ENCODE measurements around the gene ATL3.

The ATL3 gene

GRCh38 chr11:63699896-63700295 is 28.7 kb upstream of the ATL3 start:
- no peak overlapping the region for H2AFZ ChIP-seq (ENCODE audit: low read length)
- H3K23ac ChIP-seq (ENCODE audit: low read depth, low read length, poor library complexity) = no peak overlapping the region
- H3K18ac ChIP-seq (ENCODE audit: low read length) = no peak overlapping the region
- H3K4me3 ChIP-seq (ENCODE audit: low read length in 2 of 2) = no peak overlapping the region
- H2BK120ac ChIP-seq (ENCODE audit: low read depth, low read length) = no peak overlapping the region
- H3K9ac ChIP-seq (ENCODE audit: low read depth, low read length, poor library complexity) = no peak overlapping the region
- peaks cover 0 to 5% of the 10 kb centered on the region in 2 donors for H3K9me3 ChIP-seq (replicated peaks in 1 of 2; ENCODE audit: control insufficient read depth in 2 of 2, insufficient read depth in 1 of 2, low read depth in 1 of 2, low read length in 2 of 2)
- H3K27ac ChIP-seq (replicated peaks; ENCODE audit: low read length) = no peak overlapping the region
- H2BK12ac ChIP-seq (ENCODE audit: low read length) = no peak overlapping the region
- no peak overlapping the region for H3K4ac ChIP-seq (ENCODE audit: low read length)
- H3K14ac ChIP-seq (ENCODE audit: low read length) = no peak overlapping the region
- no peak overlapping the region for H2AK5ac ChIP-seq (ENCODE audit: low read depth, low read length)
- H3K27me3 ChIP-seq (ENCODE audit: control insufficient read depth in 3 of 3, insufficient read depth in 3 of 3, low read depth in 1 of 3, low read length in 3 of 3) = no peaks in the 10 kb centered on the region
- H4K8ac ChIP-seq (ENCODE audit: low read depth, low read length) = no peak overlapping the region
- H3K4me1 ChIP-seq (ENCODE audit: control insufficient read depth in 2 of 2, insufficient read depth in 1 of 2, low read depth in 1 of 2, low read length in 2 of 2) = peaks cover 0 to 2% of the 10 kb centered on the region in 2 donors
- peaks cover 0 to 19% of the 10 kb centered on the region in 2 donors for H3K36me3 ChIP-seq (replicated peaks in 1 of 2; ENCODE audit: control insufficient read depth in 2 of 2, insufficient read depth in 2 of 2, low read length in 2 of 2)
- WGBS, 2 donors (ENCODE audit: extremely low coverage in 2 of 2, insufficient read length in 2 of 2, insufficient replicate concordance in 1 of 2) = no CpG with 5 or more reads among the region's 1 CpG
- H3K4me2 ChIP-seq (ENCODE audit: insufficient read depth, low read length, poor library complexity, severe bottlenecking) = no peak overlapping the region
- no peak overlapping the region for H2BK5ac ChIP-seq (ENCODE audit: low read length)
- DNase-seq (ENCODE audit: low spot score) = no peak
- H4K91ac ChIP-seq (ENCODE audit: low read depth, low read length, poor library complexity) = no peak overlapping the region
- peaks cover 2% of the 10 kb centered on the region for H3K79me1 ChIP-seq (ENCODE audit: low read depth, low read length)
- H2BK15ac ChIP-seq (ENCODE audit: low read length) = no peak overlapping the region

GRCh38 chr11:63698976-63699733 is 28.0 kb upstream of the ATL3 start:
- Histone ChIP-seq H3K27me3 (ENCODE audit: control insufficient read depth in 3 of 3, insufficient read depth in 3 of 3, low read depth in 1 of 3, low read length in 3 of 3) (no peaks in the 10 kb centered on the region), H3K9ac (ENCODE audit: low read depth, low read length, poor library complexity) (no peak overlapping the region), H3K36me3 (replicated peaks in 1 of 2; ENCODE audit: control insufficient read depth in 2 of 2, insufficient read depth in 2 of 2, low read length in 2 of 2) (peaks cover 0 to 19% of the 10 kb centered on the region in 2 donors), H3K27ac (replicated peaks; ENCODE audit: low read length) (no peak overlapping the region), H2BK12ac (ENCODE audit: low read length) (no peak overlapping the region), H3K9me3 (replicated peaks in 1 of 2; ENCODE audit: control insufficient read depth in 2 of 2, insufficient read depth in 1 of 2, low read depth in 1 of 2, low read length in 2 of 2) (peaks cover 0 to 5% of the 10 kb centered on the region in 2 donors), H3K23ac (ENCODE audit: low read depth, low read length, poor library complexity) (no peak overlapping the region), H2AFZ (ENCODE audit: low read length) (no peak overlapping the region), H3K14ac (ENCODE audit: low read length) (no peak overlapping the region), H4K8ac (ENCODE audit: low read depth, low read length) (no peak overlapping the region), H4K91ac (ENCODE audit: low read depth, low read length, poor library complexity) (no peak overlapping the region), H3K18ac (ENCODE audit: low read length) (no peak overlapping the region), H3K4me2 (ENCODE audit: insufficient read depth, low read length, poor library complexity, severe bottlenecking) (no peak overlapping the region), H3K4ac (ENCODE audit: low read length) (no peak overlapping the region), H2BK120ac (ENCODE audit: low read depth, low read length) (no peak overlapping the region), H3K4me1 (ENCODE audit: control insufficient read depth in 2 of 2, insufficient read depth in 1 of 2, low read depth in 1 of 2, low read length in 2 of 2) (peaks cover 0 to 2% of the 10 kb centered on the region in 2 donors), H2AK5ac (ENCODE audit: low read depth, low read length) (no peak overlapping the region), H3K4me3 (ENCODE audit: low read length in 2 of 2) (no peak overlapping the region), H2BK15ac (ENCODE audit: low read length) (no peak overlapping the region), H2BK5ac (ENCODE audit: low read length) (no peak overlapping the region), H3K79me1 (ENCODE audit: low read depth, low read length) (peaks cover 6% of the 10 kb centered on the region)
- no CpG with 5 or more reads among the region's 11 CpGs for WGBS, 2 donors (ENCODE audit: extremely low coverage in 2 of 2, insufficient read length in 2 of 2, insufficient replicate concordance in 1 of 2)
- no peak for DNase-seq (ENCODE audit: low spot score)

- H3K4me1 ChIP-seq (ENCODE audit: control insufficient read depth in 2 of 2, insufficient read depth in 1 of 2, low read depth in 1 of 2, low read length in 2 of 2) = peaks cover 0 to 2% of the 10 kb centered on the region in 2 donors
Observed at GRCh38 chr11:63694596-63694995, 23.4 kb upstream of the ATL3 start.

GRCh38 chr11:63687845-63688244 is 16.7 kb upstream of the ATL3 start:
- DNase-seq (ENCODE audit: low spot score) = no peak
- no peak overlapping the region for H2BK120ac ChIP-seq (ENCODE audit: low read depth, low read length)
- H2AK5ac ChIP-seq (ENCODE audit: low read depth, low read length) = no peak overlapping the region
- peaks cover 8% of the 10 kb centered on the region for H3K79me1 ChIP-seq (ENCODE audit: low read depth, low read length)
- H3K4me3 ChIP-seq (ENCODE audit: low read length in 2 of 2) = no peak overlapping the region
- no peak overlapping the region for H4K91ac ChIP-seq (ENCODE audit: low read depth, low read length, poor library complexity)
- H3K27me3 ChIP-seq (ENCODE audit: control insufficient read depth in 3 of 3, insufficient read depth in 3 of 3, low read depth in 1 of 3, low read length in 3 of 3) = no peaks in the 10 kb centered on the region
- no peak overlapping the region for H3K4me2 ChIP-seq (ENCODE audit: insufficient read depth, low read length, poor library complexity, severe bottlenecking)
- H3K4me1 ChIP-seq (ENCODE audit: control insufficient read depth in 2 of 2, insufficient read depth in 1 of 2, low read depth in 1 of 2, low read length in 2 of 2) = peaks cover 1 to 8% of the 10 kb centered on the region in 2 donors
- H2BK15ac ChIP-seq (ENCODE audit: low read length) = no peak overlapping the region
- no peak overlapping the region for H3K9ac ChIP-seq (ENCODE audit: low read depth, low read length, poor library complexity)
- H3K27ac ChIP-seq (replicated peaks; ENCODE audit: low read length) = no peak overlapping the region
- WGBS, 2 donors (ENCODE audit: extremely low coverage in 2 of 2, insufficient read length in 2 of 2, insufficient replicate concordance in 1 of 2) = no CpG with 5 or more reads among the region's 1 CpG
- H3K18ac ChIP-seq (ENCODE audit: low read length) = no peak overlapping the region
- H3K14ac ChIP-seq (ENCODE audit: low read length) = no peak overlapping the region
- H2BK5ac ChIP-seq (ENCODE audit: low read length) = no peak overlapping the region
- no peak overlapping the region for H2AFZ ChIP-seq (ENCODE audit: low read length)
- no peaks in the 10 kb centered on the region for H3K9me3 ChIP-seq (replicated peaks in 1 of 2; ENCODE audit: control insufficient read depth in 2 of 2, insufficient read depth in 1 of 2, low read depth in 1 of 2, low read length in 2 of 2)
- peaks cover 0 to 15% of the 10 kb centered on the region in 2 donors for H3K36me3 ChIP-seq (replicated peaks in 1 of 2; ENCODE audit: control insufficient read depth in 2 of 2, insufficient read depth in 2 of 2, low read length in 2 of 2)
- H2BK12ac ChIP-seq (ENCODE audit: low read length) = no peak overlapping the region
- H3K4ac ChIP-seq (ENCODE audit: low read length) = no peak overlapping the region
- no peak overlapping the region for H4K8ac ChIP-seq (ENCODE audit: low read depth, low read length)
- no peak overlapping the region for H3K23ac ChIP-seq (ENCODE audit: low read depth, low read length, poor library complexity)

More at GRCh38 chr11:63694596-63694995, 23.4 kb upstream of the ATL3 start:
- Histone ChIP-seq H3K9me3 (replicated peaks in 1 of 2; ENCODE audit: control insufficient read depth in 2 of 2, insufficient read depth in 1 of 2, low read depth in 1 of 2, low read length in 2 of 2) (no peaks in the 10 kb centered on the region), H2BK5ac (ENCODE audit: low read length) (no peak overlapping the region), H2BK15ac (ENCODE audit: low read length) (no peak overlapping the region), H3K27ac (replicated peaks; ENCODE audit: low read length) (no peak overlapping the region), H3K23ac (ENCODE audit: low read depth, low read length, poor library complexity) (no peak overlapping the region), H3K4me2 (ENCODE audit: insufficient read depth, low read length, poor library complexity, severe bottlenecking) (no peak overlapping the region), H4K91ac (ENCODE audit: low read depth, low read length, poor library complexity) (no peak overlapping the region), H2BK120ac (ENCODE audit: low read depth, low read length) (no peak overlapping the region), H2BK12ac (ENCODE audit: low read length) (no peak overlapping the region), H3K79me1 (ENCODE audit: low read depth, low read length) (peaks cover 12% of the 10 kb centered on the region), H3K14ac (ENCODE audit: low read length) (no peak overlapping the region), H2AK5ac (ENCODE audit: low read depth, low read length) (no peak overlapping the region), H3K18ac (ENCODE audit: low read length) (no peak overlapping the region), H3K9ac (ENCODE audit: low read depth, low read length, poor library complexity) (no peak overlapping the region), H3K36me3 (replicated peaks in 1 of 2; ENCODE audit: control insufficient read depth in 2 of 2, insufficient read depth in 2 of 2, low read length in 2 of 2) (peaks cover 0 to 22% of the 10 kb centered on the region in 2 donors), H3K27me3 (ENCODE audit: control insufficient read depth in 3 of 3, insufficient read depth in 3 of 3, low read depth in 1 of 3, low read length in 3 of 3) (no peaks in the 10 kb centered on the region), H4K8ac (ENCODE audit: low read depth, low read length) (no peak overlapping the region), H3K4me3 (ENCODE audit: low read length in 2 of 2) (no peak overlapping the region), H3K4ac (ENCODE audit: low read length) (no peak overlapping the region), H2AFZ (ENCODE audit: low read length) (no peak overlapping the region)
- no CpG with 5 or more reads among the region's 7 CpGs for WGBS, 2 donors (ENCODE audit: extremely low coverage in 2 of 2, insufficient read length in 2 of 2, insufficient replicate concordance in 1 of 2)
- DNase-seq (ENCODE audit: low spot score) = no peak

All from neuronal stem cell (in vitro differentiated cells).